ENCODE data around the gene GATA5.

Gene GATA5

GRCh38 chr20:62506087-62506486, 30.3 kb upstream of the GATA5 start:
- TF ChIP-seq, protein P1, sequence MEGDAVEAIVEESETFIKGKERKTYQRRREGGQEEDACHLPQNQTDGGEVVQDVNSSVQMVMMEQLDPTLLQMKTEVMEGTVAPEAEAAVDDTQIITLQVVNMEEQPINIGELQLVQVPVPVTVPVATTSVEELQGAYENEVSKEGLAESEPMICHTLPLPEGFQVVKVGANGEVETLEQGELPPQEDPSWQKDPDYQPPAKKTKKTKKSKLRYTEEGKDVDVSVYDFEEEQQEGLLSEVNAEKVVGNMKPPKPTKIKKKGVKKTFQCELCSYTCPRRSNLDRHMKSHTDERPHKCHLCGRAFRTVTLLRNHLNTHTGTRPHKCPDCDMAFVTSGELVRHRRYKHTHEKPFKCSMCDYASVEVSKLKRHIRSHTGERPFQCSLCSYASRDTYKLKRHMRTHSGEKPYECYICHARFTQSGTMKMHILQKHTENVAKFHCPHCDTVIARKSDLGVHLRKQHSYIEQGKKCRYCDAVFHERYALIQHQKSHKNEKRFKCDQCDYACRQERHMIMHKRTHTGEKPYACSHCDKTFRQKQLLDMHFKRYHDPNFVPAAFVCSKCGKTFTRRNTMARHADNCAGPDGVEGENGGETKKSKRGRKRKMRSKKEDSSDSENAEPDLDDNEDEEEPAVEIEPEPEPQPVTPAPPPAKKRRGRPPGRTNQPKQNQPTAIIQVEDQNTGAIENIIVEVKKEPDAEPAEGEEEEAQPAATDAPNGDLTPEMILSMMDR (IDR thresholded peaks at IDR 0.05; ENCODE audit: borderline replicate concordance, insufficient read depth, low read depth, low read length), result no peak
- no peak overlapping the region for H3K4me3 ChIP-seq (ENCODE audit: low read depth, low read length)

DNA sequence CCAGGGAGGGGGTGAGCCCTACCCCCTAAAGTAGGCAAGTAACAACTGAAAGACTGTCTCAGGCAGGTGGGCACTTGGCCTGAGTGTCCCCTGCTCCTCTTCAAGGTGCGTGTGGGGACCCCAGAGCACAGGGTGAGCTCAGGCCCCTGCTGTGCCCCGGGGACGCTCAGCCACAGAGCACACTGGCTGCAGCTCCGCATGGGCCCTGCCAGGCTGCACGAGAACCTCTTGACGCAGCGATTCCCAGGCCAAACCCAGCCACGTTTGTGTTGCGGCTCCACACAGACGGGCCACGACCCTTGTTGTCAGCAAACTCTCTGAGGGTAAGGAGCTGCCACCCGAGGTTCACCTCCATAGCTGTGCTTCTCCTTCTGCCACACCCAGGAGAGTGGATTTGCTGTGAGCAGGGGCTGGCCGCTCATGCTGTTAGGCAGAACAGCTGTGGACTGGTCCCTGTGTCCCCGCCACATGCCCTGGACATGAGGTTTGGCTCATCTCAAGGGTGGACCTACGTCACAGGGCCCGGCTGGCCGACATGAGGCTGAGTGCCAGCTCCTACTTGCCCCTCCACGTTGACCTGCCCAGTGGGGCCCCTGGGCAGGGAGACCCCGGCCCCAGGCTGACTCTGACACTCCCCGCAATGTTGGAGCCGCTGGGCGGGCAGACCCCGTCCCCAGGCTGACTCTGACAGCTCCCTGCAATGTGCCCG, 29.7 kb upstream of the GATA5 start:
- no peak overlapping the region for H3K4me3 ChIP-seq (ENCODE audit: low read depth, low read length)
- TF ChIP-seq, protein P1 (IDR thresholded peaks at IDR 0.05; ENCODE audit: borderline replicate concordance, insufficient read depth, low read depth, low read length), result no peak

DNA sequence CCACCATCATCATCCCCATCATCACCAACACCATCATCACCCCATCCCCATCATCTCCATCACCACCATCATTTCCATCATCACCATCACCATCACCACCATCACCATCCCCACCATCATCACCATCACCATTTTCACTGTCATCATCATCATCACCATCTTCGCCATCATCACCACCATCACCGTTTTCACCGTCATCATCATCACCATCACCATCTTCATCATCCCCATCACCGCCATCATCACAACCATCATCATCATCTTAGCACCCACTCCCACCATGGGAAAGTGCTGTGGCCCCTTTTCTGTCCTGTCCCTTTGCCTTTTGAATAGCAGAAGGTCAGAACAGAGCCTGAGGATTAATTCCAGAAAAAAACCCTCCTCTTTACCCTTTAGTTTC, 28.5 kb upstream of the GATA5 start:
- no peak overlapping the region for H3K4me3 ChIP-seq (ENCODE audit: low read depth, low read length)
- TF ChIP-seq, protein P1 (IDR thresholded peaks at IDR 0.05; ENCODE audit: borderline replicate concordance, insufficient read depth, low read depth, low read length), result no peak

- TF ChIP-seq, protein P1 (IDR thresholded peaks at IDR 0.05; ENCODE audit: borderline replicate concordance, insufficient read depth, low read depth, low read length), result no peak
- H3K4me3 ChIP-seq (ENCODE audit: low read depth, low read length), result no peak overlapping the region
These were observed 27.8 kb upstream of the GATA5 start for GRCh38 chr20:62503401-62504178.

DNA sequence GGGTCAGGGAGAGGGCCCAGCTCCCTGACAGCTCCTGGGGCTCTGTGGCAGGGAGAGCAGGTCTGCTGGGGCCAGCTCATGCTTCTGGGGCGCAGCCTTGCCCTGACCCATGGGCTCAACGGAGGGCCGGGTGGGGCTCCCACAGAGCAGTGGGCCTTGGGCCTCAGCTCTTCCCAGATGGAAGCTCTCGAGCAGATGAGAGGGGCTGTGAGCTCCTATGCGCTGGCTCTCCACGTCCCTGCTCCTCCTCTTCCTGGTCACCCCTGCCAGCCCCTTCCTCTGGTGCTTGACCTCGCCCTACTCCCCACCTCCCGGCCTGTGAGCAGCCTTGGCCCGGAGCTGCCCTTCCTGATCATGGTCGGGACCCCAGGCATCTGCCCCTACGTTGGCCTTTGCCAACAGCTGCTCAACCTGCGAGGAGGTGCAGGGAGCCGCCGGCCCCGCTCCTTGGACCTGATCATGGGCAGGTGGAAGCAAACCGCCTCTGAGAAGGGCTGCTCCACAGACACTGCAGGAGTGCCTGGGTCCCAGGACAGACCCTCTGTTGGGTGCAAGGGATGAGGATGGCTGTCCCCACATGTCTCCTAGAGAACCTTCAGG, 26.8 kb upstream of the GATA5 start:
- no peak overlapping the region for H3K4me3 ChIP-seq (ENCODE audit: low read depth, low read length)
- TF ChIP-seq, protein P1 (IDR thresholded peaks at IDR 0.05; ENCODE audit: borderline replicate concordance, insufficient read depth, low read depth, low read length), result no peak

DNA sequence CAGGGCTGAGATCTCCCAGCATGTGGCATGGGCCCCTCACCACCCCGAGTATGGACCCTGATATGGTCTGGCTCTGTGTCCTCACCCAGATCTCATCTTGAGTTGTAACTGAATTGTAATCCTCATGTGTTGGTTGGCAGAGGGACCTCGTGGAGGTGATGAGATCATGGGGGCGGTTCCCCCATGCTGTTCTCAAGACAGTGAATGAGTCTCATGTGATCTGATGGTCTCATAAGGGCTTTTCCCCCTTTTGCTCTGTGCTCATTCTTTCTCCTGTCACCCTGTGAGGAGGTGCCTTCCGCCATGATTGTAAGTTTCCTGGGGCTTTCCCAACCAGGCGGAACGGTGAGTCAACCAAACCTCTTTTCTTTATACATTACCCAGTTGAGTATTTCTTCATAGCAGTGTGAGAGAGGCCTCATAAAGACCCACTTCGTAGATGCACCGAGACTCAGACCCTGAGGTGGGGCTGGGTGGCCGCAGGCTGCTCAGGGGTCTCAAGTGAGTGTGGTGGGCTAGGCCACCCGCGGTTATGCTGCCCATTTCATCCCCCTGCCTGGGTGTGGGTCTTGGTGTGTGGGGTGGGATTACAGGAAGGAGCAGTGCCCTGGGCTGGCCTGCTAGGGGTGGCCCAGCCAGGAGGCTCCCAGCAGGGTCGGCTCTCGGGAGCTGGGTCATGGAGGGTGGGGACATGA, 26.2 kb upstream of the GATA5 start:
- no peak overlapping the region for H3K4me3 ChIP-seq (ENCODE audit: low read depth, low read length)
- TF ChIP-seq, protein P1 (IDR thresholded peaks at IDR 0.05; ENCODE audit: borderline replicate concordance, insufficient read depth, low read depth, low read length), result no peak

Data from GM12875 (cell line).